ENCODE results near the gene SPEG. TPM values are rescaled to one million over a fixed set of nuclear protein-coding genes. Genes with fewer than 3 reads are reported as not detected.

SPEG gene
- total RNA-seq, 1 donor from 2014 or later: 5.6 TPM

- intact Hi-C loops (cut with DNase I): no loop called here
- no peak for ATAC-seq
These were observed 44.3 kb downstream of the SPEG start for GRCh38 chr2:219478916-219479315.

GRCh38 chr2:219480004-219480403, 45.4 kb downstream of the SPEG start:
- peaks cover 29% of the 10 kb centered on the region for H3K27me3 ChIP-seq
- ATAC-seq (no peak), DNase-seq (no peak)
- no peak overlapping the region for H3K27ac ChIP-seq
- no peak overlapping the region for H3K4me3 ChIP-seq
- H3K36me3 ChIP-seq: no peaks in the 10 kb centered on the region
- peaks cover 9% of the 10 kb centered on the region for H3K4me1 ChIP-seq
- intact Hi-C loops (cut with DNase I): no loop called here
- H3K9me3 ChIP-seq: no peaks in the 10 kb centered on the region
- TF ChIP-seq CTCF (IDR thresholded peaks at IDR 0.05): no peak

More at GRCh38 chr2:219478916-219479315, 44.3 kb downstream of the SPEG start:
- no peak overlapping the region for H3K4me3 ChIP-seq
- H3K36me3 ChIP-seq: no peaks in the 10 kb centered on the region
- DNase-seq: no peak
- TF ChIP-seq CTCF (IDR thresholded peaks at IDR 0.05): no peak
- H3K27ac ChIP-seq: no peak overlapping the region
- H3K27me3 ChIP-seq: peaks cover 18% of the 10 kb centered on the region
- H3K4me1 ChIP-seq: no peaks in the 10 kb centered on the region
- H3K9me3 ChIP-seq: no peaks in the 10 kb centered on the region

GRCh38 chr2:219482674-219483405, 48.2 kb downstream of the SPEG start:
- intact Hi-C loops (cut with DNase I): no loop called here
- Histone ChIP-seq H3K9me3 (no peaks in the 10 kb centered on the region), H3K27ac (no peak overlapping the region), H3K36me3 (no peaks in the 10 kb centered on the region), H3K27me3 (peaks cover 49% of the 10 kb centered on the region), H3K4me1 (peaks cover 9% of the 10 kb centered on the region), H3K4me3 (no peak overlapping the region)
- no peak for TF ChIP-seq CTCF (IDR thresholded peaks at IDR 0.05)
- DNase-seq: no peak
- no peak for ATAC-seq

- intact Hi-C loops (cut with DNase I): no loop called here
- Histone ChIP-seq H3K27ac (no peak overlapping the region), H3K4me3 (no peak overlapping the region), H3K4me1 (peaks cover 9% of the 10 kb centered on the region), H3K9me3 (no peaks in the 10 kb centered on the region), H3K36me3 (no peaks in the 10 kb centered on the region), H3K27me3 (peaks cover 57% of the 10 kb centered on the region)
- DNase-seq (no peak), ATAC-seq (no peak)
- TF ChIP-seq CTCF (IDR thresholded peaks at IDR 0.05): no peak
These were observed 49.1 kb downstream of the SPEG start for GRCh38 chr2:219483451-219484342.

GRCh38 chr2:219484343-219485200, 49.9 kb downstream of the SPEG start:
- H3K36me3 ChIP-seq: no peaks in the 10 kb centered on the region
- no peak for TF ChIP-seq CTCF (IDR thresholded peaks at IDR 0.05)
- H3K4me3 ChIP-seq: peak overlapping the region; percentile 14
- H3K4me1 ChIP-seq: peaks cover 9% of the 10 kb centered on the region
- DNase-seq: no peak
- no peak overlapping the region for H3K27ac ChIP-seq
- H3K9me3 ChIP-seq: no peaks in the 10 kb centered on the region
- intact Hi-C loops (cut with DNase I): no loop called here
- peaks cover 61% of the 10 kb centered on the region for H3K27me3 ChIP-seq
- no peak for ATAC-seq
